ENCODE measurements around the gene RIMS4. TPM values are rescaled to one million over a fixed set of nuclear protein-coding genes. Genes with fewer than 3 reads are reported as not detected.
"Not testable (repeated sequence)": the region's sequence is repeated elsewhere in the genome, so short reads cannot be mapped to it uniquely, and the experiment has no call there.

Gene RIMS4
- total and polyA plus RNA-seq, 2 donors: 0.14 to 2.4 TPM

DNA sequence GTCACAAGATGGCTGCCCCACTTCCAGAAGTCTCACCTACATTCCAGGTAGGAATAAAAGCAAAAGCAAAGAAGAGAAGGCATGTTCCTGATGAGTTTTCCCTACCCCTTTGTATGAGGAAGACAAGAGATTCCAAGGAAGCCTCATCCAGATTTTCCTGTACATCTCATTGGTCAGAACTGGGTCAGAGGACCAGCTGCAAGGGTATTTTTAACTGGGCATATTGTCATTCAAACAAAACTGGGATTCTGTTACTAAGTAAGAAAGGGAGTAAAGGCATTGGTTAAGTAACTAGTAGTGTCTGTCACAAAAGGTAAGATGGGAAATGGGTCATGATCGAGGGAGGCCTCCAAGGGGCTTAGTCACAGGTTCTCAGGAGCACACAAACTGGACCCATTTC is 28.2 kb upstream of the RIMS4 start:
- Histone ChIP-seq H3K4me3 (ENCODE audit: low read depth, low read length) (no peak overlapping the region), H3K27ac (ENCODE audit: low read depth) (no peak overlapping the region), H3K36me3 (ENCODE audit: insufficient read depth) (no peaks in the 10 kb centered on the region), H3K4me1 (ENCODE audit: insufficient read depth) (no peaks in the 10 kb centered on the region)
- no peak for DNase-seq (ENCODE audit: extremely low spot score)
- WGBS: 94% methylated on average over 1 of the region's 1 CpG

DNA sequence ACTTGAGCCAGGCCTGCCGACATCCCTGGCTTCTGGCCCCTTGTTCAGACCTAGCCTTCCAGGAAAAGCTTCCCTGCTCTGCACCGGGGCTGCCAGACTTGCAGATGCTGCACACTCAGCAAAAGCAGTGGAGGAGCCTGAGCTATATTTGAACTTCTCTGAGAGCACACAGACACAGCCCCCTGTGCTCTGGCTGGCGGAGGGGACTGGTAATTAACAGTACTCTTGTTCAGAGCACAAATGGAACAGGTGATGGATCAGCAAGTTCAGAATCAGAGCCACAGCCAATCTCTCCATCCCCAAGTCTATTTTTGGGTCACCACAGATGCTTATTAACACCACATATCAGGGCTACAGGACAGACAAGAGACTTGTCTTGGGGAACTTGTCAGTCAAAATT is 27.6 kb upstream of the RIMS4 start:
- H3K4me1 ChIP-seq (ENCODE audit: insufficient read depth): no peaks in the 10 kb centered on the region
- H3K36me3 ChIP-seq (ENCODE audit: insufficient read depth): no peaks in the 10 kb centered on the region
- H3K4me3 ChIP-seq (ENCODE audit: low read depth, low read length): no peak overlapping the region
- WGBS: 30% methylated on average over 3 of the region's 3 CpGs
- DNase-seq (ENCODE audit: extremely low spot score): no peak
- H3K27ac ChIP-seq (ENCODE audit: low read depth): no peak overlapping the region

GRCh38 chr20:44836601-44837120 is 26.3 kb upstream of the RIMS4 start:
- WGBS: 90% methylated on average over 12 of the region's 12 CpGs
- Histone ChIP-seq H3K36me3 (ENCODE audit: insufficient read depth) (no peaks in the 10 kb centered on the region), H3K4me3 (ENCODE audit: low read depth, low read length) (no peak overlapping the region), H3K4me1 (ENCODE audit: insufficient read depth) (no peaks in the 10 kb centered on the region), H3K27ac (ENCODE audit: low read depth) (no peak overlapping the region)
- DNase-seq (ENCODE audit: extremely low spot score): no peak

DNA sequence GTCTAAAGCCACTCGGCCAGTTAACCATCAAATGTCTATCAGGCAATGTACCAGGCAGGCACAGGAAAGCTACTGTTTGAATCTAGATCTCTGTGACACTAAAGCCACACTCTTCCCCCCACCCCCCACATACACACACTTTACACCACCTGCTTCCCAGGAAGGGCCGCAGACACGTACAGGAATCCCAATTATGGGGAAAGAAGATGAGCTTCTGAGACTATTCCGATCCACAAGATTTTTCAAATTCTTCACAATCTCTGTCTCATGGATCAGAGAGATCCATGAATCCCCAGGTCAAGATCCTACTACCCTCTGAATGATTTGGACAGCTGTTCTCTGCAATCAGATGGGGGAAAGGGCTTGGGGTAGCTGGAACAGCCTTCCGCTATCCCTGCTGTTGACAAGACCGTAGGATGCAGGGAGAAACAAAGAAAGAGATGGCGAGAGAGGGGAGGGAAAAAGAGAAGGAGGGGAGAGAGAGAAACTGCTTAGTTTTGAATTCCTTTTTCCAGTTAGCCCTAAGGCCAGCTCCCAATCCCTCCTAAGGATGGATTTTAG is 25.4 kb upstream of the RIMS4 start:
- Histone ChIP-seq H3K36me3 (ENCODE audit: insufficient read depth) (no peaks in the 10 kb centered on the region), H3K27ac (ENCODE audit: low read depth) (no peak overlapping the region), H3K4me1 (ENCODE audit: insufficient read depth) (no peaks in the 10 kb centered on the region), H3K4me3 (ENCODE audit: low read depth, low read length) (no peak overlapping the region)
- DNase-seq (ENCODE audit: extremely low spot score): no peak
- WGBS: 59% methylated on average over 7 of the region's 7 CpGs

GRCh38 chr20:44835116-44835515 is 24.8 kb upstream of the RIMS4 start:
- Histone ChIP-seq H3K27ac (ENCODE audit: low read depth) (no peak overlapping the region), H3K4me1 (ENCODE audit: insufficient read depth) (no peaks in the 10 kb centered on the region), H3K4me3 (ENCODE audit: low read depth, low read length) (no peak overlapping the region), H3K36me3 (ENCODE audit: insufficient read depth) (no peaks in the 10 kb centered on the region)
- no peak for DNase-seq (ENCODE audit: extremely low spot score)
- 16% methylated on average over 1 of the region's 1 CpG for WGBS

DNA sequence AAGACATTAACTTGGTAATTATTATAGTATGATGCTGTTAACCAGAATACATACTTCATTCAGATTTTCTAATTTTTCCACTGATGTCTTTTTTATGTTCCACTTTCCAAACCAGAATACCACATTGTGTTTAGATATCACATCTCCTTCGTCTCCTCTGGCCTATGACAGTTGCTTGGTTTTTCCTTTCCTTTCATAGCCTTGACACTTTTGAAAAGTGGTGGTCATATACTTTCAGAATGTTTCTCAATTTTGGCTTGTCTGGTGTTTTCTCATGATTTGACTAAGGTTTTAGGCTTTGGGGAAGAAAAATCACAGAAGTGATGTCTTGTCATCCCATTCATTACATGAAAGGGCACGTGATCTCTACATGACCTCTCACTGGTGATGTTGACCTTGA is 24.3 kb upstream of the RIMS4 start:
- no peak for DNase-seq (ENCODE audit: extremely low spot score)
- H3K4me1 ChIP-seq (ENCODE audit: insufficient read depth): no peaks in the 10 kb centered on the region
- no peaks in the 10 kb centered on the region for H3K36me3 ChIP-seq (ENCODE audit: insufficient read depth)
- no peak overlapping the region for H3K4me3 ChIP-seq (ENCODE audit: low read depth, low read length)
- H3K27ac ChIP-seq (ENCODE audit: low read depth): no peak overlapping the region
- WGBS: 70% methylated on average over 2 of the region's 2 CpGs

GRCh38 chr20:44833437-44833836 is 23.1 kb upstream of the RIMS4 start:
- no peak overlapping the region for H3K4me3 ChIP-seq (ENCODE audit: low read depth, low read length)
- no peak for DNase-seq (ENCODE audit: extremely low spot score)
- 90% methylated on average over 1 of the region's 1 CpG for WGBS
- no peak overlapping the region for H3K27ac ChIP-seq (ENCODE audit: low read depth)
- no peaks in the 10 kb centered on the region for H3K4me1 ChIP-seq (ENCODE audit: insufficient read depth)
- no peaks in the 10 kb centered on the region for H3K36me3 ChIP-seq (ENCODE audit: insufficient read depth)

- Histone ChIP-seq H3K4me3 (ENCODE audit: low read depth, low read length) (no peak overlapping the region), H3K36me3 (ENCODE audit: insufficient read depth) (no peaks in the 10 kb centered on the region), H3K4me1 (ENCODE audit: insufficient read depth) (no peaks in the 10 kb centered on the region), H3K27ac (ENCODE audit: low read depth) (no peak overlapping the region)
- DNase-seq (ENCODE audit: extremely low spot score): no peak
- whole genome bisulfite sequencing: 64% methylated on average over 3 of the region's 3 CpGs
Measured at GRCh38 chr20:44832724-44833123, 22.4 kb upstream of the RIMS4 start.

- Histone ChIP-seq H3K4me1 (ENCODE audit: insufficient read depth) (no peaks in the 10 kb centered on the region), H3K36me3 (ENCODE audit: insufficient read depth) (no peaks in the 10 kb centered on the region)
- 100% methylated on average over 1 of the region's 1 CpG for WGBS
Measured at GRCh38 chr20:44830995-44831394, 20.6 kb upstream of the RIMS4 start.

DNA sequence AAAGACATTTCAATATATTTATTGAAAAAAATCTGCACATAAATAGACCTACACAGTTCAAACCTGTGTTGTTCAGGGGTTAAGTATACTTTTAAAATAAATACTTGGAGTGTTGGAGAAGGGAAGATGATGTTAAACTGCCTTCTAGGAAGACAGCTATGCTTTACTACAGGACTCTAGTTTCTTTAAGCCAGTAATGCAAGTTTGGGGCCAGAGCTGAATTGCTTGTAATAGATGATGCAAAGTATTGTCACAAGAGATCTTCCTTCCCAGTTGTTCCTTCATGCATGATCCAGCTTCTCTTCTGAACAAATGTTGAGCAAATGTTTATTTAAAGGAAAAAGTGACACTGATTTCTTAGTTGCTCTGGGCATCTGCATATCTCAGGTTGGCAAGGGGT is 20.2 kb upstream of the RIMS4 start:
- Histone ChIP-seq H3K36me3 (ENCODE audit: insufficient read depth) (no peaks in the 10 kb centered on the region), H3K4me3 (ENCODE audit: low read depth, low read length) (no peak overlapping the region), H3K27ac (ENCODE audit: low read depth) (no peak overlapping the region), H3K4me1 (ENCODE audit: insufficient read depth) (no peaks in the 10 kb centered on the region)
- DNase-seq (ENCODE audit: extremely low spot score): no peak

More at GRCh38 chr20:44830995-44831394, 20.6 kb upstream of the RIMS4 start:
- no peak for DNase-seq (ENCODE audit: extremely low spot score)
- Histone ChIP-seq H3K4me3 (ENCODE audit: low read depth, low read length) (no peak overlapping the region), H3K27ac (ENCODE audit: low read depth) (no peak overlapping the region)

GRCh38 chr20:44829688-44830087 is 19.3 kb upstream of the RIMS4 start:
- WGBS: 81% methylated on average over 5 of the region's 5 CpGs
- H3K4me3 ChIP-seq (ENCODE audit: low read depth, low read length): no peak overlapping the region
- H3K27ac ChIP-seq (ENCODE audit: low read depth): no peak overlapping the region
- DNase-seq (ENCODE audit: extremely low spot score): no peak
- no peaks in the 10 kb centered on the region for H3K36me3 ChIP-seq (ENCODE audit: insufficient read depth)
- H3K4me1 ChIP-seq (ENCODE audit: insufficient read depth): no peaks in the 10 kb centered on the region

DNA sequence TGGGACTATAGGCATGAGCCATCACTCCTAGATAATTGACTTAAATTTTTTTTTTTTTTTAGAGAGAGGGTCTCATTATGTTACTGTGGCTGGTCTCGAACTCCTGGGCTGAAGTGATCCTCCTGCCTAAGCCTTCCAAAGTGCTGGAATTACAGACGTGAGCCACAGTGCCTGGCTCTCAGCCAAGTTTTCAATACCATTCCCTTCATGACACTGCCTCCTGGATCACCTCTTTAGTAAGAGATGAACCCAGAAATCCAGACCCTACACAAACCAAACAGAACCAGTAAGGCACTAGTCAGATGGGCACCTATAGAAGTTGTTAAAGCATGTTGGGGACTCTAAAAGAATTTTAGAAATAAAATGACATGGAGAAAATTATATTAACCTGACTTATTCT is 18.3 kb upstream of the RIMS4 start:
- WGBS: 42% methylated on average over 2 of the region's 2 CpGs
- H3K27ac ChIP-seq (ENCODE audit: low read depth): no peak overlapping the region
- no peaks in the 10 kb centered on the region for H3K36me3 ChIP-seq (ENCODE audit: insufficient read depth)
- DNase-seq (ENCODE audit: extremely low spot score): no peak
- H3K4me3 ChIP-seq (ENCODE audit: low read depth, low read length): no peak overlapping the region
- no peaks in the 10 kb centered on the region for H3K4me1 ChIP-seq (ENCODE audit: insufficient read depth)

GRCh38 chr20:44827401-44827800 is 17.1 kb upstream of the RIMS4 start:
- no peaks in the 10 kb centered on the region for H3K36me3 ChIP-seq (ENCODE audit: insufficient read depth)
- 1% methylated on average over 1 of the region's 1 CpG for WGBS
- H3K4me1 ChIP-seq (ENCODE audit: insufficient read depth): no peaks in the 10 kb centered on the region
- no peak overlapping the region for H3K27ac ChIP-seq (ENCODE audit: low read depth)
- DNase-seq (ENCODE audit: extremely low spot score): no peak
- H3K4me3 ChIP-seq (ENCODE audit: low read depth, low read length): no peak overlapping the region

- not testable (repeated sequence) for H3K4me1 ChIP-seq (ENCODE audit: insufficient read depth); H3K27ac ChIP-seq (ENCODE audit: low read depth); H3K36me3 ChIP-seq (ENCODE audit: insufficient read depth); H3K4me3 ChIP-seq (ENCODE audit: low read depth, low read length); DNase-seq (ENCODE audit: extremely low spot score)
- 85% methylated on average over 6 of the region's 6 CpGs for WGBS
Measured at GRCh38 chr20:44821576-44821975, 11.2 kb upstream of the RIMS4 start.

GRCh38 chr20:44819936-44820335 is 9.6 kb upstream of the RIMS4 start:
- H3K27ac ChIP-seq (ENCODE audit: low read depth): no peak overlapping the region
- DNase-seq (ENCODE audit: extremely low spot score): no peak
- 68% methylated on average over 4 of the region's 4 CpGs for WGBS
- no peak overlapping the region for H3K4me3 ChIP-seq (ENCODE audit: low read depth, low read length)
- H3K36me3 ChIP-seq (ENCODE audit: insufficient read depth): no peaks in the 10 kb centered on the region
- no peaks in the 10 kb centered on the region for H3K4me1 ChIP-seq (ENCODE audit: insufficient read depth)

Measured in urinary bladder (tissue), 4 donors.